K562 (cell line): ENCODE measurements around the gene MMP1. TPM values are rescaled to one million over a fixed set of nuclear protein-coding genes. Genes with fewer than 3 reads are reported as not detected.
A peak's percentile ranks its signal among the peaks of the same experiment; 100 is the strongest.

Experiments
- ATAC-seq: fragments of 200-7000 bp; cut with Tn5 transposase; 3 replicates; pipeline ENCODE4 v1.9.1; 2020; ENCODE audit warnings: moderate library complexity
- BruUV-seq: library from RNA; stranded (reverse); fragments of 400-500 nt; replicated peaks from 2 replicates; lab custom pipeline; 2021; lab: Mats Ljungman, UMichigan
- CTCF ChIA-PET: fragments of 300-600 bp; formaldehyde crosslinking; extraction: SDS; loops from one replicate; lab custom pipeline; 2021; ENCODE audit warnings: low intra/inter-chr PET ratio; lab: Yijun Ruan, JAX
- POLR2A ChIA-PET: fragments of 300-600, 350-650 bp; sonication (Branson Sonifier 250); formaldehyde crosslinking; extraction: SDS; loops from one replicate; lab custom pipeline; 2021; ENCODE audit warnings: antibody characterized with exemption, inconsistent platforms; lab: Yijun Ruan, JAX
- DNase-seq, 4 experiments: peaks; one replicate each; pipeline versions ENCODE4 v3.0.0 to v3.0.0-alpha.2; 2011 to 2018; ENCODE audit warnings: low spot score in 3 of 4, mixed read lengths in 3 of 4; ENCODE audit errors: extremely low read depth in 1 of 4
- FAIRE-seq: peaks from 2 replicates; lab custom pipeline; 2011; peaks lifted over from hg19 to GRCh38; lab: Jason Lieb, UNC
- H2AFZ ChIP-seq: 2 replicates; pipeline ENCODE4 v1.6.0; 2011; ENCODE audit warnings: low read depth, low read length, control low read depth, inconsistent platforms
- H3K27ac ChIP-seq: fragments of 200-600 bp; 3 replicates; pipeline ENCODE4 v1.8.0; 2011; ENCODE audit warnings: low read depth, mild to moderate bottlenecking, control low read depth, inconsistent platforms, low read length, moderate library complexity, mixed read lengths; ENCODE audit errors: extremely low read depth
- H3K27me3 ChIP-seq, 2 experiments: fragments of 300-600 bp in 1 of 2; 2 replicates in 1 of 2; 3 replicates in 1 of 2; pipeline versions ENCODE4 v1.6.0 to v1.8.0; 2011; ENCODE audit warnings: inconsistent platforms in 2 of 2, low read length in 2 of 2, mild to moderate bottlenecking in 1 of 2, mixed read lengths in 1 of 2, moderate library complexity in 1 of 2; ENCODE audit not compliant: control insufficient read depth in 2 of 2, insufficient read depth in 2 of 2
- H3K36me3 ChIP-seq: fragments of 300-600 bp; 3 replicates; pipeline ENCODE4 v1.8.0; 2011; ENCODE audit warnings: mild to moderate bottlenecking, low read length, inconsistent platforms; ENCODE audit not compliant: control insufficient read depth, insufficient read depth
- H3K4me1 ChIP-seq, 2 experiments: fragments of 200-600 bp in 1 of 2; replicated peaks in 1 of 2; 2 replicates in 1 of 2; 3 replicates in 1 of 2; pipeline versions ENCODE4 v1.5.1 to v1.8.0; 2011; ENCODE audit warnings: inconsistent platforms in 2 of 2, low read length in 2 of 2, mild to moderate bottlenecking in 1 of 2, mixed read lengths in 1 of 2, moderate library complexity in 1 of 2; ENCODE audit not compliant: control insufficient read depth in 2 of 2, insufficient read depth in 2 of 2
- H3K4me2 ChIP-seq: 2 replicates; pipeline ENCODE4 v1.6.1; 2011; ENCODE audit warnings: low read length, control low read depth, inconsistent platforms, mixed read lengths; ENCODE audit not compliant: insufficient read depth
- H3K4me3 ChIP-seq: fragments of 200-600 bp; sonication (generic), shearing (Covaris generic); 2 replicates; pipeline ENCODE4 v1.5.1; 2016; ENCODE audit warnings: control low read depth, inconsistent platforms
- H3K79me2 ChIP-seq: fragments of 200-600 bp; 3 replicates; pipeline ENCODE4 v1.8.0; 2011; ENCODE audit warnings: low read length, inconsistent platforms; ENCODE audit not compliant: control insufficient read depth, insufficient read depth
- H3K9ac ChIP-seq, 2 experiments: 2 replicates each; pipeline versions ENCODE4 v1.6.0 to v1.6.1; 2011; ENCODE audit warnings: low read depth in 2 of 2, low read length in 2 of 2, control low read depth in 1 of 2, inconsistent platforms in 1 of 2, mild to moderate bottlenecking in 1 of 2, mixed read lengths in 1 of 2; ENCODE audit not compliant: insufficient read depth in 1 of 2
- H3K9me1 ChIP-seq: one replicate; pipeline ENCODE4 v1.6.0; 2011; ENCODE audit warnings: inconsistent platforms, mild to moderate bottlenecking, low read length, moderate library complexity; ENCODE audit not compliant: control insufficient read depth, insufficient read depth
- H3K9me3 ChIP-seq: replicated peaks from 2 replicates; pipeline ENCODE4 v1.5.1; 2011; ENCODE audit warnings: low read depth, low read length, inconsistent platforms; ENCODE audit not compliant: control insufficient read depth, insufficient read depth
- H4K20me1 ChIP-seq: replicated peaks from 2 replicates; pipeline ENCODE4 v1.6.1; 2011; ENCODE audit warnings: low read length, inconsistent platforms, mixed read lengths; ENCODE audit not compliant: control insufficient read depth, insufficient read depth
- CREM ChIP-seq: IDR thresholded peaks from 2 replicates; pipeline ENCODE4 v1.6.1; 2014; ENCODE audit warnings: antibody characterized with exemption, low read depth
- HMG20B ChIP-seq: fragments of 250-450 bp; sonication (Bioruptor Pico); IDR thresholded peaks from 2 replicates; pipeline ENCODE4 v1.5.0; 2021; ENCODE audit warnings: mild to moderate bottlenecking
- SRSF1 ChIP-seq: fragments of 200-400 bp; formaldehyde crosslinking; IDR thresholded peaks from 2 replicates; pipeline ENCODE4 v1.6.1; 2017; ENCODE audit warnings: mild to moderate bottlenecking, low read depth, low read length, moderate library complexity
- TFAM ChIP-seq: fragments of 250-450 bp; sonication (Bioruptor Pico); conservative IDR thresholded peaks from 2 replicates; pipeline ENCODE4 v1.5.0; 2021; ENCODE audit warnings: mild to moderate bottlenecking, moderate library complexity
- ZNF143 ChIP-seq: sonication (generic); formaldehyde crosslinking; IDR thresholded peaks from 2 replicates; pipeline ENCODE4 v1.9.0; 2022; ENCODE audit warnings: mild to moderate bottlenecking, missing genetic modification reagents
- WGBS: fragments of 100-300 bp; shearing (Covaris generic); methylation state at CpG from one replicate; pipeline ENCODE4 v1.1.6; 2016; ENCODE audit warnings: low coverage, mixed read lengths; ENCODE audit not compliant: insufficient coverage; ENCODE audit errors: missing lambda C conversion rate; 5-methylcytosine and 5-hydroxymethylcytosine counted together
- in situ Hi-C: fragments of 300-500 bp; cut with MboI; formaldehyde crosslinking; loops from 4 replicates; pipeline ENCODE4 v1.15.0; 2018; ENCODE audit warnings: inconsistent platforms, mixed read lengths
- intact Hi-C: fragments of 100-400 bp; cut with micrococcal nuclease; formaldehyde crosslinking; loops from 2 replicates; pipeline ENCODE4 v1.14.2; 2022
- polyA plus RNA-seq, 8 experiments: library from polyadenylated mRNA; depleted of rRNA in 4 of 8; stranded (reverse) in 5 of 8; unstranded in 3 of 8; fragments of >200 nt; fragmentation: Nextera tagmentation in 2 of 8; fragmentation: Illumina TruSeq in 1 of 8; extraction: Ambion mirVana in 2 of 8; extraction: Trizol in 1 of 8; gene quantifications; 2 replicates each; pipeline versions ENCODE4 v1.2.1 to v1.2.3, GENCODE V29; 2011 to 2014; ENCODE audit warnings: inconsistent platforms in 1 of 8, missing spikeins in 1 of 8
- total RNA-seq, 7 experiments: library from RNA; depleted of rRNA in 6 of 7; stranded (reverse); fragments of >200 nt in 6 of 7; fragmentation: Illumina TruSeq in 2 of 7; extraction: Trizol in 2 of 7; gene quantifications; 2 replicates each; pipeline versions ENCODE4 v1.2.1 to v1.2.3, GENCODE V29; 2011 to 2021; ENCODE audit warnings: low replicate concordance in 1 of 7
- TF ChIP-seq, protein P1 (sequence below), 3 experiments: IDR thresholded peaks in 2 of 3; conservative IDR thresholded peaks in 1 of 3; 2 replicates each; pipeline ENCODE4 v1.5.1; 2011 to 2012; ENCODE audit warnings: low read length in 3 of 3, mild to moderate bottlenecking in 3 of 3, control low read depth in 2 of 3, improper control_type of control experiment in 1 of 3, inconsistent platforms in 1 of 3, low read depth in 1 of 3, mixed read lengths in 1 of 3, moderate library complexity in 1 of 3; ENCODE audit not compliant: insufficient read depth in 2 of 3
- TF ChIP-seq, protein P2 (sequence below): fragments of 250-450 bp; sonication (Bioruptor Pico); IDR thresholded peaks from 2 replicates; pipeline ENCODE4 v1.8.0; 2021; ENCODE audit warnings: moderate library complexity, mild to moderate bottlenecking, inconsistent platforms
- TF ChIP-seq, protein P3 (sequence below): fragments of 250-450 bp; sonication (Bioruptor Pico); IDR thresholded peaks from 2 replicates; pipeline ENCODE4 v1.5.0; 2021; ENCODE audit warnings: mild to moderate bottlenecking, borderline replicate concordance

Gene MMP1
- total and polyA plus RNA-seq, 9 of the 15 experiments (the other 6 are each of a cell fraction or from before 2014, with no cell fraction given) = 0.06 to 0.33 (median 0.15) TPM; not detected in 2

DNA sequence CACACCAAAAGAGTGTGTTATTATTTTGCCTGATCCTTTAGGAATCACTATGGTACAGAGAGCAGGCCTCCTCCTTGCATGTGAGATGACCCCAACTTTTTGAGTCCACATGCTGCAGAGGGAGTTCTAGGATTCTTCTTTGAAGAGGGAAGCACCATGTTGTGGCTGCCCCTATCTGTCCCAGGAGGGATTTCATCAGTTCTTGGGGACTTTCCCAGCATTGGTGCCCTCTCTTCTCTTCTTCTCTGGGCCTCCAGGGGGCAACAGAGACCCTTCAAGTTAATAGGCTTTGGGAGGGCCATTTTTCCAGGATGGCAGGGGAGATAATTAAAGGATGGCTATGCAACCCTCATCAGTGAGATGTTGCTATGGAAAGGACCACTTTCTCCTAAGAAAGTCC lies 3.6 kb downstream of the MMP1 start (continued):
- TF ChIP-seq, protein P1, sequence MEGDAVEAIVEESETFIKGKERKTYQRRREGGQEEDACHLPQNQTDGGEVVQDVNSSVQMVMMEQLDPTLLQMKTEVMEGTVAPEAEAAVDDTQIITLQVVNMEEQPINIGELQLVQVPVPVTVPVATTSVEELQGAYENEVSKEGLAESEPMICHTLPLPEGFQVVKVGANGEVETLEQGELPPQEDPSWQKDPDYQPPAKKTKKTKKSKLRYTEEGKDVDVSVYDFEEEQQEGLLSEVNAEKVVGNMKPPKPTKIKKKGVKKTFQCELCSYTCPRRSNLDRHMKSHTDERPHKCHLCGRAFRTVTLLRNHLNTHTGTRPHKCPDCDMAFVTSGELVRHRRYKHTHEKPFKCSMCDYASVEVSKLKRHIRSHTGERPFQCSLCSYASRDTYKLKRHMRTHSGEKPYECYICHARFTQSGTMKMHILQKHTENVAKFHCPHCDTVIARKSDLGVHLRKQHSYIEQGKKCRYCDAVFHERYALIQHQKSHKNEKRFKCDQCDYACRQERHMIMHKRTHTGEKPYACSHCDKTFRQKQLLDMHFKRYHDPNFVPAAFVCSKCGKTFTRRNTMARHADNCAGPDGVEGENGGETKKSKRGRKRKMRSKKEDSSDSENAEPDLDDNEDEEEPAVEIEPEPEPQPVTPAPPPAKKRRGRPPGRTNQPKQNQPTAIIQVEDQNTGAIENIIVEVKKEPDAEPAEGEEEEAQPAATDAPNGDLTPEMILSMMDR (IDR thresholded peaks at IDR 0.05 in 2 of 3, conservative IDR thresholded peaks at IDR 0.05 in 1 of 3; ENCODE audit: insufficient read depth in 2 of 3, low read depth in 1 of 3, low read length in 3 of 3) = peak; percentile 41 to 59 (median 46)

DNA sequence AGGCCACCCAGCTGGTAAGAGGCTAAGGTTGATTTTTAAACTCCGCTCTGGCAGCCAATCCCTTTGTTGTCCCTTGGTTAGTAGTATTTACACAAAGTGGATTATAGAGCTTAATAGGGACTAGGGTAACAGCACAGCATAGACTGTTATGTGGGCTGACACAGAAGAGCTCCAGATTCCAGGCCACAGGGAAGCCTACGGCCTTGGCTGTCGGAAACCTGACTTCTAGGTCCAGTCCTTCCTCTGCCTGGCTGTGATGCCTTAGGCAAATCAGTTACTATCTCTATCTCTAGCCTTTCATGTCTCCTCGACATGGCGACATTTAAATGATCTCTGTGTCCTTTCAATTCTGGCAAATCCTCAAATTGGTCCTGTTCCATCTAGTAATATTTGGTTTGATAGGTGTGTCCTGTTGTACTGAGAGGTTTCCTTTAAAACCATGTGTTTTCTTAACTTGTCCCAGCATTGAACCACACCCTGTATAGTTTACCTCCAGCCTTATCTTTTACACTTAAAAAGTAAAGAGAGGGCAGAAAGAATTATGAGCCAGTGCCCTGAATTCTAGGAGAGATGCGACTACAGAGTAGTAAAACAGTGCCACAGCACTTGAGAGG lies 4.2 kb downstream of the MMP1 start:
- in situ Hi-C loops (no loop called here), intact Hi-C loops (no loop called here)
- Histone ChIP-seq H3K9me3 (no peaks in the 10 kb centered on the region), H3K4me1 (no peaks in the 10 kb centered on the region), H3K27me3 (no peaks in the 10 kb centered on the region), H2AFZ (no peak overlapping the region), H3K36me3 (no peaks in the 10 kb centered on the region), H3K79me2 (no peaks in the 10 kb centered on the region), H4K20me1 (no peaks in the 10 kb centered on the region), H3K27ac (no peak overlapping the region), H3K9ac (no peak overlapping the region), H3K4me2 (no peak overlapping the region), H3K4me3 (no peak overlapping the region), H3K9me1 (no peaks in the 10 kb centered on the region)
- under 1% methylated on average over 6 of the region's 6 CpGs for WGBS
- FAIRE-seq (no peak), DNase-seq (no peak), ATAC-seq (no peak)
- TF ChIP-seq, protein P2, sequence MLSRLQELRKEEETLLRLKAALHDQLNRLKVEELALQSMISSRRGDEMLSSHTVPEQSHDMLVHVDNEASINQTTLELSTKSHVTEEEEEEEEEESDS (CRISPR knock-in tag) = no peak
- TF ChIP-seq CREM = no peak
- TF ChIP-seq HMG20B = no peak
- TF ChIP-seq, protein P3, sequence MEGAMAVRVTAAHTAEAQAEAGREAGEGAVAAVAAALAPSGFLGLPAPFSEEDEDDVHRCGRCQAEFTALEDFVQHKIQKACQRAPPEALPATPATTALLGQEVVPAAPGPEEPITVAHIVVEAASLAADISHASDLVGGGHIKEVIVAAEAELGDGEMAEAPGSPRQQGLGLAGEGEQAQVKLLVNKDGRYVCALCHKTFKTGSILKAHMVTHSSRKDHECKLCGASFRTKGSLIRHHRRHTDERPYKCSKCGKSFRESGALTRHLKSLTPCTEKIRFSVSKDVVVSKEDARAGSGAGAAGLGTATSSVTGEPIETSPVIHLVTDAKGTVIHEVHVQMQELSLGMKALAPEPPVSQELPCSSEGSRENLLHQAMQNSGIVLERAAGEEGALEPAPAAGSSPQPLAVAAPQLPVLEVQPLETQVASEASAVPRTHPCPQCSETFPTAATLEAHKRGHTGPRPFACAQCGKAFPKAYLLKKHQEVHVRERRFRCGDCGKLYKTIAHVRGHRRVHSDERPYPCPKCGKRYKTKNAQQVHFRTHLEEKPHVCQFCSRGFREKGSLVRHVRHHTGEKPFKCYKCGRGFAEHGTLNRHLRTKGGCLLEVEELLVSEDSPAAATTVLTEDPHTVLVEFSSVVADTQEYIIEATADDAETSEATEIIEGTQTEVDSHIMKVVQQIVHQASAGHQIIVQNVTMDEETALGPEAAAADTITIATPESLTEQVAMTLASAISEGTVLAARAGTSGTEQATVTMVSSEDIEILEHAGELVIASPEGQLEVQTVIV (CRISPR knock-in tag) = no peak
- no peak for TF ChIP-seq ZNF143 (CRISPR knock-in tag)
- TF ChIP-seq TFAM (CRISPR knock-in tag) = no peak
- TF ChIP-seq SRSF1 = no peak
- no TSS peak for BruUV-seq
- CTCF ChIA-PET = no interaction called here
- POLR2A ChIA-PET = no interaction called here
